Measurements from ENCODE around the gene RYR1. TPM values are rescaled to one million over a fixed set of nuclear protein-coding genes. Genes with fewer than 3 reads are reported as not detected.

The RYR1 gene
- total RNA-seq, 1 experiment from 2014 or later, result not detected

DNA sequence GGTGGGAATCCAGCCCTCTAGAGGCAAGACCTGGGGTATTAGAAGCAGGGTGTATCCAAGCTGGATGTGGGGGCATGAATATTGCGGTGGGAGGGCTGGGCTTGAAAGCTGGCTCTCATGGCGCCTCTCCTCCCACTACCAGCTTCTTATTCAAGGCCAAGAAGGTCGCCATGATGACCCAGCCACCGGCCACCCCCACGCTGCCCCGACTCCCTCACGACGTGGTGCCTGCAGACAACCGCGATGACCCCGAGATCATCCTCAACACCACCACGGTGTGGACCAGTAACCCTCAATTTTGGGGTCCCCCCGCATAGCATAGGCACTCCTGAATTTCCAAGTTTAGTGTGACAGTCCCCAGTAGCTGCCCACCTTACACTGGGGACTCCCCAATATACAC, 41.7 kb downstream of the RYR1 start:
- TF ChIP-seq EZH2 (IDR thresholded peaks at IDR 0.05; ENCODE audit: low read length, unreplicated experiment) (no peak), EZH2phosphoT487 (IDR thresholded peaks at IDR 0.05; ENCODE audit: borderline replicate concordance, low read length) (no peak)
- TF ChIP-seq, protein P1, sequence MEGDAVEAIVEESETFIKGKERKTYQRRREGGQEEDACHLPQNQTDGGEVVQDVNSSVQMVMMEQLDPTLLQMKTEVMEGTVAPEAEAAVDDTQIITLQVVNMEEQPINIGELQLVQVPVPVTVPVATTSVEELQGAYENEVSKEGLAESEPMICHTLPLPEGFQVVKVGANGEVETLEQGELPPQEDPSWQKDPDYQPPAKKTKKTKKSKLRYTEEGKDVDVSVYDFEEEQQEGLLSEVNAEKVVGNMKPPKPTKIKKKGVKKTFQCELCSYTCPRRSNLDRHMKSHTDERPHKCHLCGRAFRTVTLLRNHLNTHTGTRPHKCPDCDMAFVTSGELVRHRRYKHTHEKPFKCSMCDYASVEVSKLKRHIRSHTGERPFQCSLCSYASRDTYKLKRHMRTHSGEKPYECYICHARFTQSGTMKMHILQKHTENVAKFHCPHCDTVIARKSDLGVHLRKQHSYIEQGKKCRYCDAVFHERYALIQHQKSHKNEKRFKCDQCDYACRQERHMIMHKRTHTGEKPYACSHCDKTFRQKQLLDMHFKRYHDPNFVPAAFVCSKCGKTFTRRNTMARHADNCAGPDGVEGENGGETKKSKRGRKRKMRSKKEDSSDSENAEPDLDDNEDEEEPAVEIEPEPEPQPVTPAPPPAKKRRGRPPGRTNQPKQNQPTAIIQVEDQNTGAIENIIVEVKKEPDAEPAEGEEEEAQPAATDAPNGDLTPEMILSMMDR (conservative IDR thresholded peaks at IDR 0.05; ENCODE audit: low read depth, low read length), result no peak
- H3K9me3 ChIP-seq (ENCODE audit: low read length), result no peaks in the 10 kb centered on the region
- H3K27ac ChIP-seq (ENCODE audit: low read length), result no peak overlapping the region
- DNase-seq (no peak), ATAC-seq (no peak)
- no peak overlapping the region for H3K4me2 ChIP-seq (ENCODE audit: low read length)
- no peaks in the 10 kb centered on the region for H3K4me1 ChIP-seq (ENCODE audit: insufficient read depth, low read length)
- no peak overlapping the region for H3K9ac ChIP-seq (ENCODE audit: low read length)
- ChIA-PET POLR2A (ENCODE audit: unreplicated experiment) (no interaction called here), CTCF (no interaction called here)
- H3F3A ChIP-seq (ENCODE audit: low read length, unreplicated experiment), result no peaks in the 10 kb centered on the region
- H3K4me3 ChIP-seq (ENCODE audit: low read length), result no peak overlapping the region
- H2AFZ ChIP-seq (ENCODE audit: low read length), result no peak overlapping the region
- H4K20me1 ChIP-seq (ENCODE audit: low read length), result no peaks in the 10 kb centered on the region
- H3K36me3 ChIP-seq (ENCODE audit: low read depth, low read length), result no peaks in the 10 kb centered on the region
- no peaks in the 10 kb centered on the region for H3K9me2 ChIP-seq (replicated peaks; ENCODE audit: low read length)
- no TSS peak for BruUV-seq (replicated peaks)
- H3K27me3 ChIP-seq (ENCODE audit: low read length), result peaks cover 12% of the 10 kb centered on the region
- H3K79me2 ChIP-seq (ENCODE audit: low read length), result no peaks in the 10 kb centered on the region
- intact Hi-C loops (cut with micrococcal nuclease), result no loop called here

DNA sequence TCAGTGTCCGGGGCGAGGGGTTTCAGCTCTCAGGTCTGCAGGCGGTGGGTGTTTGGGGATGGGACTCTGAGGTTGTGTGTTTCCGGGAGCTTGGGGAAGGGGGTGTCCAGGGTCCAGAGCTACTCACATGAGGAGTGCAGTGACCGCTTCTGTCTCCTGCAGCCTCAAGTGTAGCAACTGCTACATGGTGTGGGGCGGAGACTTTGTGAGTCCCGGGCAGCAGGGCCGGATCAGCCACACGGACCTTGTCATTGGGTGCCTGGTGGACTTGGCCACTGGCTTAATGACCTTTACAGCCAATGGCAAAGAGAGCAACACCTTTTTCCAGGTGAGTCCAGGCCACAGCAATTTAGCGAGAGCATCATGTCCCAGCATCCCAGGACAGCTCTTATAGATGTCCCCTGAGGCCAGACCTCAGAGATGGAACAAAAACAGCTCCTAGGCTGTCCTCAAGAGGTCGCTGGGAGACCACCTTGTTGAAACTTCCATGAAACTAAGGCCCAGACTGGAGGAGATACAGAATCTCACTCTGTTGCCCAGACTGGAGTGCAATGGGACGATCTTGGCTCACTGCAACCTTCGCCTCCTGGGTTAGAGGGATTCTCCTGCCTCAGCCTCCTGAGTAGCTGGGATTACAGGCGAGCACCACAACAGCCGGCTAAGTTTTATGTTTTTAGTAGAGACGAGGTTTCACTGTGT, 44.9 kb downstream of the RYR1 start:
- Histone ChIP-seq H3K27me3 (ENCODE audit: low read length) (no peaks in the 10 kb centered on the region), H4K20me1 (ENCODE audit: low read length) (no peaks in the 10 kb centered on the region), H3K9me2 (replicated peaks; ENCODE audit: low read length) (no peaks in the 10 kb centered on the region), H3K9me3 (ENCODE audit: low read length) (no peaks in the 10 kb centered on the region), H3K4me1 (ENCODE audit: insufficient read depth, low read length) (no peaks in the 10 kb centered on the region), H3K4me3 (ENCODE audit: low read length) (no peak overlapping the region), H3K27ac (ENCODE audit: low read length) (no peak overlapping the region), H3K9ac (ENCODE audit: low read length) (no peak overlapping the region), H3K79me2 (ENCODE audit: low read length) (no peaks in the 10 kb centered on the region), H3K36me3 (ENCODE audit: low read depth, low read length) (no peaks in the 10 kb centered on the region), H3F3A (ENCODE audit: low read length, unreplicated experiment) (no peaks in the 10 kb centered on the region), H3K4me2 (ENCODE audit: low read length) (no peak overlapping the region), H2AFZ (ENCODE audit: low read length) (no peak overlapping the region)
- POLR2A ChIA-PET (ENCODE audit: unreplicated experiment), result no interaction called here
- TF ChIP-seq EZH2phosphoT487 (IDR thresholded peaks at IDR 0.05; ENCODE audit: borderline replicate concordance, low read length), result no peak
- TF ChIP-seq, protein P1 (conservative IDR thresholded peaks at IDR 0.05; ENCODE audit: low read depth, low read length), result peak; percentile 35
- no TSS peak for BruUV-seq (replicated peaks)
- ATAC-seq (peak; percentile 35; the same call in 1 of the 2 replicates), DNase-seq (peak; percentile 30)
- intact Hi-C loops (cut with micrococcal nuclease), result no loop called here
- CTCF ChIA-PET, result interaction anchor here (0.5 to 0.6 kb wide), 2 partner anchors 8 to 76 kb away, joined by 3 to 4 read pairs; no protein-coding TSS in a partner anchor

DNA sequence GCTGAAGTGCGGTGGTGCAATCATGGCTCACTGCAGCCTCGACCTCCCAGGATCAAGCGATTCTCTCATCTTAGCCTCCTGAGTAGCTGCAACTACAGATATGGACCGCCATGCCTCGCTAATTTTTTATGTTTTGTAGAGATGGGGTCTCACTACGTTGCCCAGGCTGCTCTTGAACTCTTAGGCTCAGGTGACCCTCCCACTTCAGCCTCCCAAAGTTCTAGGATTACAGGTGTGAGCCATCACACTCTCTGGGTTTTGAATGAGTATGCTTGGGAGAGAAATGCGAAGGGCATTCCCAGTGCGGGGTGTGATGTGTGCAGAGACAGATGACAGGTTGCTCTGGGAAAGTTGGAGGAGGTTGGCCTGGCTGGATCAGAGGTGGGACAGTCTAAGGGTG, 49.0 kb downstream of the RYR1 start:
- Histone ChIP-seq H3K4me3 (ENCODE audit: low read length) (no peak overlapping the region), H3K4me2 (ENCODE audit: low read length) (no peak overlapping the region), H3K9ac (ENCODE audit: low read length) (no peak overlapping the region), H4K20me1 (ENCODE audit: low read length) (no peaks in the 10 kb centered on the region), H3K9me2 (replicated peaks; ENCODE audit: low read length) (no peaks in the 10 kb centered on the region), H3K27me3 (ENCODE audit: low read length) (0 out of 2 replicates have a peak, but pooled peaks cover 4% of the 10 kb centered on the region), H3K4me1 (ENCODE audit: insufficient read depth, low read length) (no peaks in the 10 kb centered on the region), H3K79me2 (ENCODE audit: low read length) (no peaks in the 10 kb centered on the region), H2AFZ (ENCODE audit: low read length) (no peak overlapping the region), H3K9me3 (ENCODE audit: low read length) (no peaks in the 10 kb centered on the region), H3K27ac (ENCODE audit: low read length) (no peak overlapping the region), H3F3A (ENCODE audit: low read length, unreplicated experiment) (no peaks in the 10 kb centered on the region), H3K36me3 (ENCODE audit: low read depth, low read length) (no peaks in the 10 kb centered on the region)
- no TSS peak for BruUV-seq (replicated peaks)
- ATAC-seq (no peak), DNase-seq (no peak)
- TF ChIP-seq, protein P1 (conservative IDR thresholded peaks at IDR 0.05; ENCODE audit: low read depth, low read length), result no peak
- TF ChIP-seq EZH2 (IDR thresholded peaks at IDR 0.05; ENCODE audit: low read length, unreplicated experiment) (no peak), EZH2phosphoT487 (IDR thresholded peaks at IDR 0.05; ENCODE audit: borderline replicate concordance, low read length) (no peak)
- intact Hi-C loops (cut with micrococcal nuclease), result no loop called here
- CTCF ChIA-PET, result no interaction called here
- POLR2A ChIA-PET (ENCODE audit: unreplicated experiment), result no interaction called here

Measured in PC-3 (cell line).